Measurements from ENCODE around the gene C20orf204. TPM values are rescaled to one million over a fixed set of nuclear protein-coding genes. Genes with fewer than 3 reads are reported as not detected.
A peak's percentile ranks its signal among the peaks of the same experiment; 100 is the strongest.

Gene C20orf204
- total and polyA plus RNA-seq, 10 of the 15 experiments (the other 5 are each of a cell fraction or from before 2014, with no cell fraction given) = 0.24 to 56.0 (median 12.4) TPM

GRCh38 chr20:64065974-64066343 lies 30.0 kb downstream of the C20orf204 start (continued):
- TF ChIP-seq NKRF (conservative IDR thresholded peaks at IDR 0.05) = no peak
- peak; percentile 66 for TF ChIP-seq IKZF1 (conservative IDR thresholded peaks at IDR 0.05)
- TF ChIP-seq ZNF207 (IDR thresholded peaks at IDR 0.05; ENCODE audit: borderline replicate concordance) = no peak
- no peak for TF ChIP-seq FOXM1 (IDR thresholded peaks at IDR 0.05; ENCODE audit: low read depth, low read length)
- TF ChIP-seq EZH2 (IDR thresholded peaks at IDR 0.05; ENCODE audit: borderline replicate concordance, control insufficient read depth, low read depth, low read length) = no peak
- no peak for TF ChIP-seq GABPA (IDR thresholded peaks at IDR 0.05; ENCODE audit: low read depth)
- TF ChIP-seq BCL11A (IDR thresholded peaks at IDR 0.05; ENCODE audit: low read depth, low read length) = no peak
- TF ChIP-seq SUZ12 (IDR thresholded peaks at IDR 0.05; ENCODE audit: unreplicated experiment) = no peak
- no peak for TF ChIP-seq ZSCAN29 (IDR thresholded peaks at IDR 0.05)
- peak; percentile 52; the same call in 1 of the 2 replicates for TF ChIP-seq NFYB (IDR thresholded peaks at IDR 0.05; ENCODE audit: insufficient read depth, low read depth, low read length)
- TF ChIP-seq BACH1 (IDR thresholded peaks at IDR 0.05; ENCODE audit: borderline replicate concordance) = no peak
- no peak for TF ChIP-seq SP1 (IDR thresholded peaks at IDR 0.05; ENCODE audit: low read depth, low read length)
- 0 out of 2 replicates have a peak, but pooled peaks have one; percentile 23 for TF ChIP-seq MXI1 (IDR thresholded peaks at IDR 0.05; ENCODE audit: low read depth, low read length)
- TF ChIP-seq CUX1 (IDR thresholded peaks at IDR 0.05; ENCODE audit: insufficient replicate concordance, low read depth, low read length) = no peak
- TF ChIP-seq CEBPB (IDR thresholded peaks at IDR 0.05; ENCODE audit: borderline replicate concordance in 1 of 2, low read depth in 2 of 2, low read length in 2 of 2) = no peak
- no peak for TF ChIP-seq SREBF1 (IDR thresholded peaks at IDR 0.05; ENCODE audit: low read length)
- TF ChIP-seq ZZZ3 (IDR thresholded peaks at IDR 0.05; ENCODE audit: control insufficient read depth, insufficient read length, low read depth) = no peak
- TF ChIP-seq RBBP5 (conservative IDR thresholded peaks at IDR 0.05) = no peak
- TF ChIP-seq EED (IDR thresholded peaks at IDR 0.05; ENCODE audit: low read depth) = peak; percentile 52
- TF ChIP-seq E4F1 (IDR thresholded peaks at IDR 0.05; ENCODE audit: borderline replicate concordance, partially characterized antibody) = no peak
- TF ChIP-seq IKZF2 (IDR thresholded peaks at IDR 0.05) = peak; percentile 44 to 62; a peak in 2 of 4 replicates
- TF ChIP-seq NR2F1 (conservative IDR thresholded peaks at IDR 0.05) = peak; percentile 90
- no peak for TF ChIP-seq NFIC (IDR thresholded peaks at IDR 0.05; ENCODE audit: low read depth, low read length)
- no peak for TF ChIP-seq GATAD2B (conservative IDR thresholded peaks at IDR 0.05; ENCODE audit: low read depth)

All from GM12878 (cell line).